Measurements from ENCODE around the gene NUDT8. TPM values are rescaled to one million over a fixed set of nuclear protein-coding genes. Genes with fewer than 3 reads are reported as not detected.

NUDT8 gene
- total RNA-seq, 1 donor from 2014 or later: 3.0 TPM

DNA sequence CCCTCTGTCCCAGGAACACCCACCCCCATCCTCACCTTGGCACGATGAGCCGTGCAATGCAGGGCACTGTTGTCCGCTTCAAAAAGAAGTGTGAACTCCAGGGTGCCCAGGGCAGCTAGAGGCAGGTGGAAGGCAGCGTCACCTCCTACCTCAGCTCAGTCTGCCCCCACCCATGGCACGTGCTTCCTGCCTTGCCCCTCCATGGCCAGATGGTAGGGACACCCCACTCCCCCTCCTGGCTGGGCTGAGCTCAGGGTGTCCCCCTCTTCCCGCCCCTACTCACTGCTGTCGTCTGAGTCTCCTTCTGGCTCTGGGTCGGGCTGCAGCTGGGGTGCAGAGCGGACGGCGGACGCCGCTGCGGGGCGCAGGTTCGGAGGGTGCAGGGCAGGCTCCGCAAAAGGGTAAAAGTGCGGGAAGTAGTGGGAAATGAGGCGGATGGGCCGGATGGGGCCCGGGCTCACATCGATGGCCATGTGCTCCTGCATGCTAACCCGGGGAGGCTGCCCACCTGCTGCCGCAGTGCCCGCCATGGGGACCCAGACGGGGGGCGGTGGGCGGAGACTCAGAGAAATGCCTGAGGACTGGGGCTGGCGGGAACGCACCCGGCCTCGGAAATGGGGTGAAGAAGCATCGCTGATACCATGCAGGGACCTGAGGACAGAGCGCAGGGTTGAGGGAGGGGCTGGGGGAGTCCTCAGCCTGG is 13.9 kb downstream of the NUDT8 start:
- Histone ChIP-seq H3K4me3 (ENCODE audit: insufficient read depth, low read depth, low read length) (no peak overlapping the region), H3K79me2 (ENCODE audit: insufficient read depth, low read length) (no peaks in the 10 kb centered on the region), H3K27ac (ENCODE audit: low read depth, low read length) (no peak overlapping the region), H2AFZ (ENCODE audit: low read depth, low read length) (no peak overlapping the region), H3K4me1 (ENCODE audit: insufficient read depth, low read length) (peaks cover 4% of the 10 kb centered on the region), H3K27me3 (ENCODE audit: insufficient read depth, low read length) (peaks cover 13% of the 10 kb centered on the region), H3K4me2 (ENCODE audit: low read length) (no peak overlapping the region), H3K36me3 (ENCODE audit: insufficient read depth, low read length) (no peaks in the 10 kb centered on the region), H3K9me3 (ENCODE audit: insufficient read depth, low read depth, low read length) (no peaks in the 10 kb centered on the region), H3K9ac (ENCODE audit: low read length) (no peak overlapping the region), H4K20me1 (ENCODE audit: insufficient read depth, low read length) (no peaks in the 10 kb centered on the region)
- TF ChIP-seq, protein P1, sequence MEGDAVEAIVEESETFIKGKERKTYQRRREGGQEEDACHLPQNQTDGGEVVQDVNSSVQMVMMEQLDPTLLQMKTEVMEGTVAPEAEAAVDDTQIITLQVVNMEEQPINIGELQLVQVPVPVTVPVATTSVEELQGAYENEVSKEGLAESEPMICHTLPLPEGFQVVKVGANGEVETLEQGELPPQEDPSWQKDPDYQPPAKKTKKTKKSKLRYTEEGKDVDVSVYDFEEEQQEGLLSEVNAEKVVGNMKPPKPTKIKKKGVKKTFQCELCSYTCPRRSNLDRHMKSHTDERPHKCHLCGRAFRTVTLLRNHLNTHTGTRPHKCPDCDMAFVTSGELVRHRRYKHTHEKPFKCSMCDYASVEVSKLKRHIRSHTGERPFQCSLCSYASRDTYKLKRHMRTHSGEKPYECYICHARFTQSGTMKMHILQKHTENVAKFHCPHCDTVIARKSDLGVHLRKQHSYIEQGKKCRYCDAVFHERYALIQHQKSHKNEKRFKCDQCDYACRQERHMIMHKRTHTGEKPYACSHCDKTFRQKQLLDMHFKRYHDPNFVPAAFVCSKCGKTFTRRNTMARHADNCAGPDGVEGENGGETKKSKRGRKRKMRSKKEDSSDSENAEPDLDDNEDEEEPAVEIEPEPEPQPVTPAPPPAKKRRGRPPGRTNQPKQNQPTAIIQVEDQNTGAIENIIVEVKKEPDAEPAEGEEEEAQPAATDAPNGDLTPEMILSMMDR (IDR thresholded peaks at IDR 0.05; ENCODE audit: insufficient read depth, low read depth, low read length): no peak
- TF ChIP-seq EZH2 (IDR thresholded peaks at IDR 0.05; ENCODE audit: insufficient read depth, low read length): peak; percentile 59
- Mint-ChIP-seq H3K36me3 (ENCODE audit: low read depth, unreplicated experiment) (peaks cover 2% of the 10 kb centered on the region), H3K4me3 (ENCODE audit: unreplicated experiment) (no peak overlapping the region), H3K27me3 (ENCODE audit: low read depth, unreplicated experiment) (peaks cover 24% of the 10 kb centered on the region), H3K27ac (ENCODE audit: unreplicated experiment) (no peak overlapping the region), H3K4me1 (ENCODE audit: low read depth, unreplicated experiment) (no peaks in the 10 kb centered on the region), H3K9me3 (ENCODE audit: unreplicated experiment) (peaks cover 5% of the 10 kb centered on the region)
- FAIRE-seq (no peak), DNase-seq (ENCODE audit: low read depth) (no peak)

DNA sequence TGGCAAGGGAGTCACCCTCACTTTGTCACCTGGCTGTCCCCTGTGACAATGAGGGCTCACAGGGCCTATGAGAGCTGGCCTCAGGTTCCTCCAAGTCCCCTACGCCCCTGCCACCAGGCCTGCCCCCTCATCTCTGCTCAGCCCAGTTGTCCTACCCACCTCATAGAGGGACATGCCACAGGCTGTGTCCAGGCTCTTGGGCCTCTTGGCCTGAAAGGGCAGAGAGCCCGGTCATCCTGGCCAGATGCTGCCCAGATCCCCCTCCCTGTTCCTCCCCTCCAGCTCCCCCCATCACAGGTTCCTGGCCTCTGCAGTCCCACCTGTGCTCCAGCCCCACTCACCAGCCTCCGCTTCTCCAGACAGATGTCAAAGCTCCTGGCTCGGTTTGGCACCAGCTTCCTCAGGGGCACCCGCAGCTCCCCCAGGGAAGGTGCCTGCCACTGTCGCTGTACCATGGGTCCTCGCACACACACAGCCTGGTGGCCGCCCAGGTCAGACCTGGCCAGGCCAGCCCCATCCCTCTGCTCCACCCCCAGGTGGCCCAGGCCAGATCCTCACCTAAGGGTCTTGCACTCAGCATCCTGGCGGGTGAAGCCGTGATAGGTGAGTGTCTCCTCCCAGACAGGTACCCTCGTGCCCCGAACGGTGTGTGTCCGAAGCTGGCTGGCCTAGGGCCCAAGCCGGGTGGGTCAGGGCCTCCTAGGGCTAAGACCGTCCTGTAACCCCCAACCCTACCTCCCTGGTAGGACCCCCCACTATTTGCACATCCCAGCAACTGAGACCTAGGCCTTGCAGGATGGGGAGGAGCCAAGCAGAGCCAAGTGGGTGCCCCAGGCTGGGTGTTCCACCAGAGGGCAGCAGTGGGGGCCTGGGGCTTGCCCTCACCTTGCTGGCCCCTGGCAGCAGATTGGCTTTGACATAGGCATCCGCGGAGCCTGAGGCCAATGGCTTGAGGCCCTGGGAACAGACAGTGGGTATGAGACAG is 14.7 kb downstream of the NUDT8 start:
- peaks cover 13% of the 10 kb centered on the region for H3K27me3 ChIP-seq (ENCODE audit: insufficient read depth, low read length)
- FAIRE-seq (no peak), DNase-seq (ENCODE audit: low read depth) (no peak)
- H3K27ac ChIP-seq (ENCODE audit: low read depth, low read length): no peak overlapping the region
- Mint-ChIP-seq H3K9me3 (ENCODE audit: unreplicated experiment) (peaks cover 2% of the 10 kb centered on the region), H3K36me3 (ENCODE audit: low read depth, unreplicated experiment) (peaks cover 2% of the 10 kb centered on the region), H3K4me3 (ENCODE audit: unreplicated experiment) (no peak overlapping the region), H3K4me1 (ENCODE audit: low read depth, unreplicated experiment) (no peaks in the 10 kb centered on the region), H3K27ac (ENCODE audit: unreplicated experiment) (peak overlapping the region; percentile 7), H3K27me3 (ENCODE audit: low read depth, unreplicated experiment) (peaks cover 18% of the 10 kb centered on the region)
- no peak for TF ChIP-seq EZH2 (IDR thresholded peaks at IDR 0.05; ENCODE audit: insufficient read depth, low read length)
- TF ChIP-seq, protein P1 (IDR thresholded peaks at IDR 0.05; ENCODE audit: insufficient read depth, low read depth, low read length): peak; percentile 16
- peaks cover 4% of the 10 kb centered on the region for H3K4me1 ChIP-seq (ENCODE audit: insufficient read depth, low read length)
- H3K9me3 ChIP-seq (ENCODE audit: insufficient read depth, low read depth, low read length): no peaks in the 10 kb centered on the region
- peaks cover 2% of the 10 kb centered on the region for H3K36me3 ChIP-seq (ENCODE audit: insufficient read depth, low read length)
- H2AFZ ChIP-seq (ENCODE audit: low read depth, low read length): no peak overlapping the region
- no peak overlapping the region for H3K4me2 ChIP-seq (ENCODE audit: low read length)
- H3K79me2 ChIP-seq (ENCODE audit: insufficient read depth, low read length): no peaks in the 10 kb centered on the region
- no peak overlapping the region for H3K4me3 ChIP-seq (ENCODE audit: insufficient read depth, low read depth, low read length)
- no peaks in the 10 kb centered on the region for H4K20me1 ChIP-seq (ENCODE audit: insufficient read depth, low read length)
- H3K9ac ChIP-seq (ENCODE audit: low read length): no peak overlapping the region

Measured in astrocyte (in vitro differentiated cells and primary cell).